Psoas muscle (tissue), 8 donors: ENCODE results near the gene PSMB9. TPM values are rescaled to one million over a fixed set of nuclear protein-coding genes. Genes with fewer than 3 reads are reported as not detected.

ENCODE experiments used
- ATAC-seq, 4 donors: fragments of 200-7000 bp; cut with Tn5 transposase; one replicate each; pipeline ENCODE4 v1.9.1; 2020; ENCODE audit warnings: moderate library complexity in 3 of 4, mild to moderate bottlenecking in 2 of 4
- DNase-seq, 2 donors: peaks; one replicate each; pipeline ENCODE4 v3.0.0-alpha.2; 2020
- H3K27ac ChIP-seq: fragments of 200-600 bp; one replicate; pipeline ENCODE4 v1.8.0; 2022
- H3K27me3 ChIP-seq, 3 donors: fragments of 200-600 bp in 1 of 3; one replicate each; pipeline versions ENCODE4 v1.6.1 to v1.8.0; 2013 to 2022; ENCODE audit warnings: low read length in 2 of 3, mild to moderate bottlenecking in 2 of 3, moderate library complexity in 1 of 3; ENCODE audit not compliant: insufficient read depth in 3 of 3
- H3K36me3 ChIP-seq, 2 donors: fragments of 200-600 bp in 1 of 2; one replicate each; pipeline versions ENCODE4 v1.6.1 to v1.8.0; 2013 to 2022; ENCODE audit warnings: low read depth in 1 of 2, mild to moderate bottlenecking in 1 of 2, moderate library complexity in 1 of 2; ENCODE audit not compliant: insufficient read depth in 1 of 2
- H3K4me1 ChIP-seq: fragments of 200-600 bp; one replicate; pipeline ENCODE4 v1.8.0; 2022
- H3K4me3 ChIP-seq: fragments of 200-600 bp; one replicate; pipeline ENCODE4 v1.8.0; 2022; ENCODE audit warnings: mild to moderate bottlenecking
- H3K9me3 ChIP-seq: fragments of 200-600 bp; one replicate; pipeline ENCODE4 v1.8.0; 2022
- WGBS, 3 donors: extraction: QIAGEN DNeasy Blood & Tissue Kit; methylation state at CpG; one replicate each; pipeline versions ENCODE4 v1.1.6 to v1.1.7; 2013; 5-methylcytosine and 5-hydroxymethylcytosine counted together
- intact Hi-C, 2 donors: fragments of 100-400 bp; cut with DNase I; formaldehyde crosslinking; loops; one replicate each; pipeline versions ENCODE4 v1.11.0 to v1.14.2; 2022
- polyA plus RNA-seq, 3 donors: library from polyadenylated mRNA; stranded (reverse); fragments of 200-250 nt; gene quantifications; one replicate each; pipeline ENCODE4 v1.2.3, GENCODE V29; 2013
- total RNA-seq, 4 donors: library from RNA; stranded (reverse); fragmentation: NEBNext Ultra II Directional in 2 of 4; extraction: Animal tissue kit (Norgen Biotek cat#: 25700) in 2 of 4; gene quantifications; one replicate each; pipeline versions ENCODE4 v1.2.1 to v1.2.4, GENCODE V29; 2021 to 2023
- TF ChIP-seq, protein P1 (sequence below): fragments of 200-600 bp; IDR thresholded peaks from one replicate; pipeline ENCODE4 v1.8.0; 2022; ENCODE audit warnings: antibody characterized with exemption
- donor health status: healthy with polysubstance abuse.
- donor health status: DM: no; HTN: no; CAD: no; lungs with moderate emphysema.
- donor health status: Bipolar disorder and iron deficiency.
- donor health status: healthy.
- donor health status: DM: yes; HTN: yes; CAD: no.
- donor health status: DM: no; HTN: no; CAD: no.
- donor health status: DM: no; HTN: no; CAD: no.
- donor health status: DM: yes; HTN: yes; CAD: no.

PSMB9 gene
- total and polyA plus RNA-seq, 7 donors, result 6.6 to 18.0 (median 10.1) TPM

- WGBS, 3 donors, result 34 to 56% (median 42%) methylated on average over 2 of the region's 2 CpGs
- H3K4me3 ChIP-seq, result no peak overlapping the region
- H3K36me3 ChIP-seq, result peaks cover 0 to 36% of the 10 kb centered on the region in 2 donors
- ATAC-seq (peak in 2 of 4 donors; percentile 33 to 76), DNase-seq (no peak)
- H3K27me3 ChIP-seq, result no peaks in the 10 kb centered on the region
- no peaks in the 10 kb centered on the region for H3K4me1 ChIP-seq
- no peak overlapping the region for H3K27ac ChIP-seq
- no peaks in the 10 kb centered on the region for H3K9me3 ChIP-seq
- intact Hi-C loops, result loop anchor here in 1 of 2 donors (5.0 kb wide), 1 partner anchor 41 kb away; no protein-coding TSS in a partner anchor
- TF ChIP-seq, protein P1, sequence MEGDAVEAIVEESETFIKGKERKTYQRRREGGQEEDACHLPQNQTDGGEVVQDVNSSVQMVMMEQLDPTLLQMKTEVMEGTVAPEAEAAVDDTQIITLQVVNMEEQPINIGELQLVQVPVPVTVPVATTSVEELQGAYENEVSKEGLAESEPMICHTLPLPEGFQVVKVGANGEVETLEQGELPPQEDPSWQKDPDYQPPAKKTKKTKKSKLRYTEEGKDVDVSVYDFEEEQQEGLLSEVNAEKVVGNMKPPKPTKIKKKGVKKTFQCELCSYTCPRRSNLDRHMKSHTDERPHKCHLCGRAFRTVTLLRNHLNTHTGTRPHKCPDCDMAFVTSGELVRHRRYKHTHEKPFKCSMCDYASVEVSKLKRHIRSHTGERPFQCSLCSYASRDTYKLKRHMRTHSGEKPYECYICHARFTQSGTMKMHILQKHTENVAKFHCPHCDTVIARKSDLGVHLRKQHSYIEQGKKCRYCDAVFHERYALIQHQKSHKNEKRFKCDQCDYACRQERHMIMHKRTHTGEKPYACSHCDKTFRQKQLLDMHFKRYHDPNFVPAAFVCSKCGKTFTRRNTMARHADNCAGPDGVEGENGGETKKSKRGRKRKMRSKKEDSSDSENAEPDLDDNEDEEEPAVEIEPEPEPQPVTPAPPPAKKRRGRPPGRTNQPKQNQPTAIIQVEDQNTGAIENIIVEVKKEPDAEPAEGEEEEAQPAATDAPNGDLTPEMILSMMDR, result peak; percentile 50
These were observed 28.0 kb upstream of the PSMB9 start for GRCh38 chr6:32825966-32826365.

GRCh38 chr6:32827025-32827424, 27.0 kb upstream of the PSMB9 start:
- no peaks in the 10 kb centered on the region for H3K27me3 ChIP-seq
- 71 to 77% (median 71%) methylated on average over 3 of the region's 3 CpGs for WGBS, 3 donors
- DNase-seq (no peak), ATAC-seq (no peak)
- no peaks in the 10 kb centered on the region for H3K4me1 ChIP-seq
- no peaks in the 10 kb centered on the region for H3K9me3 ChIP-seq
- H3K36me3 ChIP-seq, result peaks cover 0 to 42% of the 10 kb centered on the region in 2 donors
- H3K4me3 ChIP-seq, result no peak overlapping the region
- intact Hi-C loops, result loop anchor here in 1 of 2 donors (5.0 kb wide), 1 partner anchor 40 kb away; no protein-coding TSS in a partner anchor
- no peak overlapping the region for H3K27ac ChIP-seq
- TF ChIP-seq, protein P1, result no peak

GRCh38 chr6:32829495-32829894, 24.5 kb upstream of the PSMB9 start:
- Histone ChIP-seq H3K4me1 (no peaks in the 10 kb centered on the region), H3K4me3 (no peak overlapping the region), H3K27ac (no peak overlapping the region), H3K36me3 (peaks cover 0 to 64% of the 10 kb centered on the region in 2 donors), H3K27me3 (no peaks in the 10 kb centered on the region), H3K9me3 (no peaks in the 10 kb centered on the region)
- TF ChIP-seq, protein P1, result no peak
- intact Hi-C loops, result loop anchor here in 1 of 2 donors (5.0 kb wide), 1 partner anchor 38 kb away; no protein-coding TSS in a partner anchor
- ATAC-seq (no peak), DNase-seq (no peak)
- 71 to 83% (median 74%) methylated on average over 7 of the region's 7 CpGs for WGBS, 3 donors

DNA sequence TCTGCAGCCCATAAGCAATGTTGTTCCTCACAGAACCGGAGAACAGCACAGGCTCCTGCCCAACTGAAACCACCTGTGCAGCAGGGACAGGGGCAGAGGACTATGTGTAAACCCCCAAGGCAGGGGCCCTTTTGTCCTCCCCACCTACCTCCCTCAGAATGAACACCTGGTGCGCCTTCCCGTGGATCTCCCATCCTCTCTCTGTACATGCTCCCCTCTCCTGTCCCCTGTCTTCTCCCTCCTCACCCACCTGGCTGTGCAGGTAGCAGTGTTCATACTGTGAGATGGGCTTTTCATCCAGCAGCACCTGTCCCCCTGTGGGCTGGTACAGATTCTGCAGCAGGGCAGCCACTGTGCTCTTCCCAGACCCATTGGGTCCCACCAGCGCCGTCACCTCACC, 24.0 kb upstream of the PSMB9 start:
- WGBS, 3 donors, result 90 to 95% (median 93%) methylated on average over 5 of the region's 5 CpGs

More for the DNA sequence above, 24.0 kb upstream of the PSMB9 start:
- Histone ChIP-seq H3K4me1 (no peaks in the 10 kb centered on the region), H3K9me3 (no peaks in the 10 kb centered on the region), H3K36me3 (peaks cover 0 to 69% of the 10 kb centered on the region in 2 donors), H3K27me3 (no peaks in the 10 kb centered on the region), H3K27ac (no peak overlapping the region), H3K4me3 (no peak overlapping the region)
- ATAC-seq (no peak), DNase-seq (no peak)
- TF ChIP-seq, protein P1, result no peak
- intact Hi-C loops, result no loop called here
